ENCODE results near the gene MTFR2. TPM values are rescaled to one million over a fixed set of nuclear protein-coding genes. Genes with fewer than 3 reads are reported as not detected.

The MTFR2 gene
- total RNA-seq, 2 donors from 2014 or later = 2.2 to 9.8 TPM

DNA sequence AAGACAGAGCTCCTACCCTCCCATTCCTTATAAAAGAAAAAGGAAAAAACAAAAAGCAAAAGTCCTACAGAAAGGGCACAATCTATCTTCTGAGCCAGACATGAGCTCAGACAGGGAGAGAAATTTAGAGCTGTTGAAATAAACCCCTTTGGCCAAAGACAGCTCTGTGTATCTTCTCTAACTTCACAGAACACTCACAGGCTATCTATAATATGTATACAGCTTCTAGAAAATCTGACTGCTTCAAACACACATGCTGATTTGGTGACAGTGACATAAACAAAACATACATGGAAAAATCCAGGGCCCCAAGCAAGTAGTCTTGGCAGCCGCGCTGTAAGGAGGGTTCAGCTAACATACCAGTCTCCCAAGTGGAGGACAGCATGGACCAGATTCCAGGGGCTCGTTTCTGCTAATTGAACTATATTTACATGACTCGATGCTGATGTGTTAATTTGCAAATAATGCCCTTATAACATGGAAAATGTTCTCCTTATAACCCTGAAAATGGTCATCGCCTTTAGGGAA, 37.0 kb downstream of the MTFR2 start:
- TF ChIP-seq, protein P1, sequence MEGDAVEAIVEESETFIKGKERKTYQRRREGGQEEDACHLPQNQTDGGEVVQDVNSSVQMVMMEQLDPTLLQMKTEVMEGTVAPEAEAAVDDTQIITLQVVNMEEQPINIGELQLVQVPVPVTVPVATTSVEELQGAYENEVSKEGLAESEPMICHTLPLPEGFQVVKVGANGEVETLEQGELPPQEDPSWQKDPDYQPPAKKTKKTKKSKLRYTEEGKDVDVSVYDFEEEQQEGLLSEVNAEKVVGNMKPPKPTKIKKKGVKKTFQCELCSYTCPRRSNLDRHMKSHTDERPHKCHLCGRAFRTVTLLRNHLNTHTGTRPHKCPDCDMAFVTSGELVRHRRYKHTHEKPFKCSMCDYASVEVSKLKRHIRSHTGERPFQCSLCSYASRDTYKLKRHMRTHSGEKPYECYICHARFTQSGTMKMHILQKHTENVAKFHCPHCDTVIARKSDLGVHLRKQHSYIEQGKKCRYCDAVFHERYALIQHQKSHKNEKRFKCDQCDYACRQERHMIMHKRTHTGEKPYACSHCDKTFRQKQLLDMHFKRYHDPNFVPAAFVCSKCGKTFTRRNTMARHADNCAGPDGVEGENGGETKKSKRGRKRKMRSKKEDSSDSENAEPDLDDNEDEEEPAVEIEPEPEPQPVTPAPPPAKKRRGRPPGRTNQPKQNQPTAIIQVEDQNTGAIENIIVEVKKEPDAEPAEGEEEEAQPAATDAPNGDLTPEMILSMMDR (IDR thresholded peaks at IDR 0.05) = no peak
- Histone ChIP-seq H3K4me3 (no peak overlapping the region), H3K9me3 (no peaks in the 10 kb centered on the region), H3K4me1 (no peaks in the 10 kb centered on the region), H3K27ac (no peak overlapping the region), H3K27me3 (no peaks in the 10 kb centered on the region), H3K36me3 (no peaks in the 10 kb centered on the region), H3K9ac (ENCODE audit: low read depth in 2 of 2, low read length in 2 of 2) (no peak overlapping the region)
- intact Hi-C loops (cut with DNase I) = no loop called here
- DNase-seq = no peak

DNA sequence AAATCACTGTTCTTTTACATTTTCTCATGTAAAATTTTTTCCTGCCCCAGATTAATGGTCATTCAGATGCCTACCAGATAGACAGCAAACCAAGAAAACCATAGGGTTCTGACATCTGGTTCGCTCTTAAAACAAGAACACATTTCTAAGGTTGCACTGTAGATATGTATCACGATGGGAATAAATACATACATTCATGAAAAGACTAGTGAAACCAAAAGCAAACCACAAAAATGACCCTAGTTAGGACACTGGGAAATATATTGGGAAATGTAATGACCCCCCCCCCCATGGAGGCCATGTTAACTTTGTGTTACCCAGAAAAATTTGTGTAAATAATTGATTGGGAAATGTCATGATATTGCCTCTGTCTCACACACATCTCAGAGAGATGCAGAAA, 37.5 kb downstream of the MTFR2 start:
- Histone ChIP-seq H3K9ac (ENCODE audit: low read depth in 2 of 2, low read length in 2 of 2) (no peak overlapping the region), H3K4me1 (no peaks in the 10 kb centered on the region), H3K9me3 (no peaks in the 10 kb centered on the region), H3K4me3 (no peak overlapping the region), H3K36me3 (no peaks in the 10 kb centered on the region), H3K27me3 (no peaks in the 10 kb centered on the region), H3K27ac (no peak overlapping the region)
- TF ChIP-seq, protein P1 (IDR thresholded peaks at IDR 0.05) = no peak
- DNase-seq = no peak
- intact Hi-C loops (cut with DNase I) = no loop called here

DNA sequence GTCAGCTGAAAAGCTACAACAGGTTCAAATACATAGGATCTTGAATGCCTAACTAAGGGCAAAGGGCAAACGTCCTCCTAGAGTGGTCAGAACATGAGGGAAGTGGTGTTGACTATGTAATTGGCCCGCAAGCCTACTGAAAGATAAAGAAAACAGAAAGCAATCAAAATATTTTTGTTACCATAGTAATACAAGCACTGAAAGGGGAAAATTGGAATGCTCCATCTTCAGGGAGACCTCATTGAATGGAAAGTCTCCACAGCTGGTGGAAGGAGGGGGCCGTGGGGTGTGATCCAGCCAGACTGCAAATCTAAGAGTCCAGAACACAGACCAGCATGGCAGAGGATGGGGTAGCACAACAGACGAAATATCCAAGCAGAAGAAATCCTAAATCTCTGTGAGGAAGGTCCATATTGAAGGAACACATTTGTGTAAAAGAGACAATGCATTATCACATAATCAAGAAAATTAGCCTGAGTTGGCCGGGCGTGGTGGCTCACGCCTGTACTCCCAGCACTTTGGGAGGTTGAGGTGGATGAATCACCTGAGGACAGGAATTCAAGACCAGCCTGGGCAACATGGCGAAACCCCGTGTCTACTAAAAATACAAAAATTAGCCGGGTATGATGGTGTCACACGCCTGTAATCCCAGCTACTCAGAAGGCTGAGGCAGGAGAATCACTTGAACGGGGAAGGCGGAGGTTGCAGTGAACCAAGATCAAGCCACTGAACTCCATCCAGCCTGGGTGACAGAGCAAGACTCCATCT, 39.5 kb downstream of the MTFR2 start:
- TF ChIP-seq, protein P1 (IDR thresholded peaks at IDR 0.05) = no peak
- Histone ChIP-seq H3K27me3 (no peaks in the 10 kb centered on the region), H3K36me3 (no peaks in the 10 kb centered on the region), H3K4me1 (no peaks in the 10 kb centered on the region), H3K9me3 (no peaks in the 10 kb centered on the region), H3K4me3 (no peak overlapping the region), H3K9ac (ENCODE audit: low read depth in 2 of 2, low read length in 2 of 2) (no peak overlapping the region), H3K27ac (no peak overlapping the region)
- no peak for DNase-seq
- intact Hi-C loops (cut with DNase I) = no loop called here

DNA sequence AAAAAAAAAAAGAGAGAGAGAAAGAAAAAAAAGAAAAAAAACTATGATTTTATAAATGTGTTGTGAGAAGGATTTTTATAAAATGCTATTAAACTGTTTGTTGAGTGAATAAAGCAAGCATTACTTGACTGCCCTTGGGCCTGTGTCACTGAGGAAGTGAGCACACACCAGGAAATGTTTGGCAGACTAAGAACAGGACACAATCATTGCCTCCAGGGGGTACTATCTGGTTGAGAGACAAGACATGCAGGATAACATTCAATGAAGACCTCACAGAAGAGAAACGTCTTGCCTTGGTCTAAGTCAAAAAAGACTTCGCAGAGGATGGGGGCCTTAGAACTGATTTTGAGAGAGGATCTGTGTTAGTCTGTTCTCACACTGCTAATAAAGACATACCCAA, 40.6 kb downstream of the MTFR2 start:
- intact Hi-C loops (cut with DNase I) = no loop called here
- Histone ChIP-seq H3K9ac (ENCODE audit: low read depth in 2 of 2, low read length in 2 of 2) (no peak overlapping the region), H3K27me3 (no peaks in the 10 kb centered on the region), H3K4me1 (no peaks in the 10 kb centered on the region), H3K4me3 (no peak overlapping the region), H3K9me3 (no peaks in the 10 kb centered on the region), H3K27ac (no peak overlapping the region), H3K36me3 (no peaks in the 10 kb centered on the region)
- DNase-seq = no peak
- TF ChIP-seq, protein P1 (IDR thresholded peaks at IDR 0.05) = no peak

DNA sequence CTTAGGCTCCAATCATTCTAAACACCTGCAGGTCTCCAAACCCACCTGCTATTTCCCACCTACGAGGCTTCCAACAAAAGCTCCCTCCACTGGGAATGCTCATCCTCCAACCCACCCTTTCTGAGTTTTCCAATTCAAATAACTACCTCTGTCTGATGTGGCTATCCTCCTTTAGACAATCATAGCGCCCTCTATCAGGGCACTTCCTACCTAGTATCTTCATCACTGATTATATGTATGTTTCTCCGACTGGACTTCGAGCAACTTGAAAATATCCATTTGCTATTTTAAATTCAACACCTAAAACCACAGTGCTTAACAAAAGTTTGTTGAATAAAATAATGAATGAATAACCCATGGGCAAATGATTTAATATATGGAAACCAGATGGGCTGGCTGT, 41.3 kb downstream of the MTFR2 start:
- Histone ChIP-seq H3K4me3 (no peak overlapping the region), H3K4me1 (no peaks in the 10 kb centered on the region), H3K36me3 (no peaks in the 10 kb centered on the region), H3K27me3 (no peaks in the 10 kb centered on the region), H3K27ac (no peak overlapping the region), H3K9me3 (no peaks in the 10 kb centered on the region), H3K9ac (ENCODE audit: low read depth in 2 of 2, low read length in 2 of 2) (no peak overlapping the region)
- DNase-seq = no peak
- TF ChIP-seq, protein P1 (IDR thresholded peaks at IDR 0.05) = no peak
- intact Hi-C loops (cut with DNase I) = no loop called here

All from colonic mucosa (tissue), 4 donors.